Hematopoietic multipotent progenitor cell treated with erythropoietin and hydrocortisone succinate and interleukin-3 and kit ligand, for 4 days (in vitro differentiated cells): ENCODE data around the gene TSR3.
"Not testable (repeated sequence)": the region's sequence is repeated elsewhere in the genome, so short reads cannot be mapped to it uniquely, and the experiment has no call there.

ENCODE experiments used
- DNase-seq: peaks from one replicate; pipeline ENCODE4 v3.0.0-alpha.2; 2015

The TSR3 gene

GRCh38 chr16:1335996-1336395 is 15.7 kb downstream of the TSR3 start:
- DNase-seq, result no peak

- no peak for DNase-seq
Observed at GRCh38 chr16:1335211-1335971, 16.3 kb downstream of the TSR3 start.

GRCh38 chr16:1334739-1335138 is 16.9 kb downstream of the TSR3 start:
- DNase-seq, result no peak

- DNase-seq, result no peak
Observed at GRCh38 chr16:1333854-1334700, 17.6 kb downstream of the TSR3 start.

- DNase-seq, result peak; percentile 71
Observed at GRCh38 chr16:1333149-1333812, 18.4 kb downstream of the TSR3 start, which contains the start of gene BAIAP3. Gene BAIAP3, plus strand, starts transcription at chr16:1333645. Its CDS starts 4,905 bp downstream, at chr16:1338550.

- no peak for DNase-seq
Observed at GRCh38 chr16:1332618-1333148, 19.0 kb downstream of the TSR3 start.

GRCh38 chr16:1331712-1332617 is 19.7 kb downstream of the TSR3 start:
- peak; percentile 77 for DNase-seq

GRCh38 chr16:1330931-1331711 is 20.6 kb downstream of the TSR3 start:
- no peak for DNase-seq

- no peak for DNase-seq
Observed at GRCh38 chr16:1330260-1330914, 21.3 kb downstream of the TSR3 start.

- DNase-seq, result not testable (repeated sequence)
Observed at GRCh38 chr16:1328961-1329360, 22.7 kb downstream of the TSR3 start.

- not testable (repeated sequence) for DNase-seq
Observed at GRCh38 chr16:1328136-1328535, 23.5 kb downstream of the TSR3 start.

- no peak for DNase-seq
Observed at GRCh38 chr16:1327619-1327947, 24.1 kb downstream of the TSR3 start.

GRCh38 chr16:1326946-1327618 is 24.6 kb downstream of the TSR3 start:
- no peak for DNase-seq

GRCh38 chr16:1326391-1326790 is 25.3 kb downstream of the TSR3 start:
- no peak for DNase-seq

GRCh38 chr16:1325673-1326371 is 25.9 kb downstream of the TSR3 start:
- DNase-seq, result no peak

- no peak for DNase-seq
Observed at GRCh38 chr16:1325261-1325660, 26.4 kb downstream of the TSR3 start.

GRCh38 chr16:1324286-1324826 is 27.3 kb downstream of the TSR3 start:
- no peak for DNase-seq

- DNase-seq, result no peak
Observed at GRCh38 chr16:1323296-1324239, 28.1 kb downstream of the TSR3 start.
